Peyer's patch (tissue), 4 donors: ENCODE results near the gene CASP6.

ENCODE experiments used
- POLR2A ChIP-seq, 2 donors: fragments of 450-650 bp; IDR thresholded peaks; one replicate each; pipeline ENCODE4 v1.5.1; 2017; ENCODE audit warnings: antibody characterized with exemption in 2 of 2, mild to moderate bottlenecking in 2 of 2, moderate library complexity in 2 of 2
- TF ChIP-seq, protein P1 (sequence below), 6 experiments: fragments of 450-650 bp in 4 of 6; fragments of 200-600 bp in 2 of 6; sonication (generic) in 1 of 6; IDR thresholded peaks; one replicate each; pipeline ENCODE4 v1.5.1; 2017 to 2019; ENCODE audit warnings: antibody characterized with exemption in 6 of 6, mild to moderate bottlenecking in 3 of 6, moderate library complexity in 1 of 6

DNA sequence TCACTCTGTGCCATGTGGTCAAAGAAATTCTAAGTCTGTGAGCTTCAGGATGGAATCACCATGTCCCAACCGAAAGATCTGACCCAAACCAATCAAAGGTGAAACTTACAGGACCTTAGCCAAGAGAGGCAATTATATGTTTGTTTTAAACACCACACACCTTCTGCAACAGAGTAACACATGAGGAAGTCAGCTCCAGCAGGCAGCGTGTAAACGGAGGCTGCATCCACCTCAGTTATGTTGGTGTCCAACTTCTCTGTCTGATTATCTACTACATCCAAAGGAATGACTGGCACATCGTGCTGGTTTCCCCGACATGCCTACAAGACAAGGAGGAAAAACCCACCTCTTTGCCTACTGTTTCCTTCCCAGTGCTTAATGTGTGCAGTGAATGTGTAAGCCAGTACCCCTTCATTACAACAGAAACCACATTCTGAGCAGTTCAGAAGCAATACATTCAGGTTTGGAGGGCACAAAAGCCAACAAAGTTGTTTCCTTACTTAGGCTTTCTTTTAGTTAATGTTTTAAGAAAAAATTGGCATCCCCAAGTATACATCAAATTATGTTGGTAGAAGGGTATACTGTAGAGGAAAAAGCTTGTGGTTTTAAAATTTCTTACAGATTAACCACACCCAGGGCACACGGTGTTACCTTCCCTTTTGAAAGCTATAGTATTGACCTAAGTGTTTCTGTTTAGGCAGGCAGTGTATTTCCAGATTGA, 12.4 kb downstream of the CASP6 start:
- TF ChIP-seq, protein P1, sequence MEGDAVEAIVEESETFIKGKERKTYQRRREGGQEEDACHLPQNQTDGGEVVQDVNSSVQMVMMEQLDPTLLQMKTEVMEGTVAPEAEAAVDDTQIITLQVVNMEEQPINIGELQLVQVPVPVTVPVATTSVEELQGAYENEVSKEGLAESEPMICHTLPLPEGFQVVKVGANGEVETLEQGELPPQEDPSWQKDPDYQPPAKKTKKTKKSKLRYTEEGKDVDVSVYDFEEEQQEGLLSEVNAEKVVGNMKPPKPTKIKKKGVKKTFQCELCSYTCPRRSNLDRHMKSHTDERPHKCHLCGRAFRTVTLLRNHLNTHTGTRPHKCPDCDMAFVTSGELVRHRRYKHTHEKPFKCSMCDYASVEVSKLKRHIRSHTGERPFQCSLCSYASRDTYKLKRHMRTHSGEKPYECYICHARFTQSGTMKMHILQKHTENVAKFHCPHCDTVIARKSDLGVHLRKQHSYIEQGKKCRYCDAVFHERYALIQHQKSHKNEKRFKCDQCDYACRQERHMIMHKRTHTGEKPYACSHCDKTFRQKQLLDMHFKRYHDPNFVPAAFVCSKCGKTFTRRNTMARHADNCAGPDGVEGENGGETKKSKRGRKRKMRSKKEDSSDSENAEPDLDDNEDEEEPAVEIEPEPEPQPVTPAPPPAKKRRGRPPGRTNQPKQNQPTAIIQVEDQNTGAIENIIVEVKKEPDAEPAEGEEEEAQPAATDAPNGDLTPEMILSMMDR (IDR thresholded peaks at IDR 0.05): no peak
- TF ChIP-seq POLR2A (IDR thresholded peaks at IDR 0.05): no peak
